ENCODE measurements around the gene SLC17A4.

The SLC17A4 gene

DNA sequence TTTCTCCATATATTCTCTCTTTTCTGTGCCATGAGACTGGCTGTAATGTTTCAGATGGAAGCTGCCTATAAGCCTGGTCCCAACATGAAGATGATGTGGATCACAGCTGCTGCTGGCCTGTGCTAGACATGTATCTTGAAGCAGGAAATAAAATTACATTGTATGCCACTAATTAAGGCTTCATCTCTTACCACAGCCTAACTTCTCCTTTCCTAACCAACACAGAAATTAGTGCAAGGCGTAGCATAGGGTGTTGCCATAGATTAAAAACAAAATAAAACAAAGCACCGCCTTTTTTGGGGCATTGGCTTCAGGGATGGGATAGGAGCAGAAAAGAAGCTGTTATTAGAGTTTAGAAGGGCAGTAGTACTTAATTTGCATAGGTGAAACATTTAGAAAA lies 4.7 kb upstream of the SLC17A4 start:
- no peak for DNase-seq

DNA sequence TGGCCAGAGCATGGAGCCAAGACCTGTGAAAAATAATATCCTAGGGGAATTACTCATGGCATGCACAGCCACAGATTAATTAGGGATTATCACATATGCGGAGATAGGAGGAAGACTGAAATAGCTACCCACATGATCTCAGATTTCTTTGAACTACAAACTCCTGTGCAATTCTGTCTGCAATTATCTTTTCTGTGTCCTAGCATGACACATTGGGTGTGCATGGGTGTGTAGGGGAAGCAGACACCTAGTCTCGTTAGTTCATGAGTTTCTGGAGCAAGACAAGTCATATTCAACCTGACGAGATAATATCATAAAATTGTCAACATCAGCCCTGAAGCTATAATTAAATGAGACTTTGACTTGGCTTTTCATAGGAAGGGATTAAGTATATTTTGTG lies 3.6 kb upstream of the SLC17A4 start:
- DNase-seq = no peak

DNA sequence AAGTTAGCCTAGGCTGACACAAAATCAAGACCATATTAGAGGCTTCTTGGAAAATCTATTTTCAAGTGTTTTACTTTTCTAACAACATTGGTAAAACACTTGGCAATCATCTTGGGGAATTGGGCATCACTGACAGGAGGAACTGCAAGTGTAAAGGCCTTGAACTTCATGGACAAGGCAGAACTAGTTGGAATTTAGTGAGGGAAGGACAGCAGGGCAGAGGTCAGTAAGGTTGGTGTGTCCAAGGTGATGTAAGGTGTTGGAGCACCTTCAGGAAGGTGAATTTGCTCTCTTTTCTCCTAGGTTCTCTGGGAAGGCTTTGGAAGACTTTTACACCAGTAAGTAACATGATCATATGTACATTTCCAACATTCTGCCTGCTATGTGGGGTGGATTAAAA lies 1.5 kb upstream of the SLC17A4 start:
- DNase-seq = no peak

DNA sequence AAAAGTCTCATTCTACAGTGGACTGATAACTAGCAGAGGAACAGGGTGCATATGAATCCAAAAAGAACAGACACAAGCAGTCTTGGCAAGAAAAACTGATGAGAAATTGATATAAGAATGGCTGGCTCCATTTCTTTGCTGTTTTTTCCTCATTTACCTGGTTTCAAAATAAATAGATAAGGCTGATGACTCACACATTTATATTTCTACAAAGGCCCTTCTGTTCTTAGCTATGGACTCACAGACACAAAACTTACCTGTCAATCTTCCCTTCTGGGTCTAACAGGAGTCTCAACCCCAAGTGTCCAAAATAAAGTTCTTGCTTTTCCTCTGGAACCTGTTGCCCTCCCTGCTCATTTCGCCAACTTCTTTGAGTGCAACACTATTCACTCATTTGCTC lies 941 bp downstream of the SLC17A4 start:
- no peak for DNase-seq

DNA sequence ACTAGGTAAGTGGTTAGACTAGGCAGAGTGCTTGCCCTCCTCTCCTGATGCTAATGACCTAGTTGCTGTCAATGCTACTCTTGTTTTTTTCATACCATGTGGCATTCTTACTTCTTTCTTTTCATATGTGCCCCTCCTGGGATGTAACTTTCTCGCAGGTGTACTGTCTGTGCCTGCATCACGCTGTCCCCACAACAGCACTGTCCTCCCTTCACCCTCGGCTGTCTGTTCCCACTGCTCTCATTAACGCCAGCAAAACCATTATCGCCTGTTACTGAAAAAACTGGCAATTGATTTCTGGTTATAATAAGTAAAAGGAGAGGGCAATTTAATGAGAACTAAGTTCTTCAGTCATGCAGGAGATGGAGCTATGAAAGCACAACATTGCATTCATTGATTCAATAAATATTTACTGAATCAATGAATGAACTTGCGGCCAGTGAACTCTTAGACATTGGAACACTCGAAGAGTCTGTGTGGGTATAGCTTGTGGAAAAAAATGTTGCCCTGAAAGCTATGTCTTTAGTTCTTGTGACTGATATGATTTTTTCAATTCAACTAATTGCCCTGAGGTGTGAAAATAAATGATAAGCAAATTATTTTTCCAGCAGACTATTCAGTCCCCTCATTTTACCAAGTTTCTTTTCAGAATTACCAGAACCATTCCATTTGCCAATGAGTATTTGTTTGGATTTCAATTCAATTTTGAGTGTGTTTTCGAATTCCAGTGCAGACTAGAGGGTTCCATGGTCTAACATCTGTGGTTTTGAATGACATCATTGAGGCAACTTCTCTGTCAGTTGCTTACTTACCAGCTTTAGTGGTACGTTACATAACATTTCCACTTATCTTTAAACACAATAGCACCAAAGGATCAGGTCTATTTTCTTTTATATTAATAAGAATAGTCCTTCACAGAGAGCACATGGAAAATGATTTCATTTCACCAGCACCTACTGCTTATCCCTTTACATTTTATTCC lies 2.1 kb downstream of the SLC17A4 start:
- no peak for DNase-seq

DNA sequence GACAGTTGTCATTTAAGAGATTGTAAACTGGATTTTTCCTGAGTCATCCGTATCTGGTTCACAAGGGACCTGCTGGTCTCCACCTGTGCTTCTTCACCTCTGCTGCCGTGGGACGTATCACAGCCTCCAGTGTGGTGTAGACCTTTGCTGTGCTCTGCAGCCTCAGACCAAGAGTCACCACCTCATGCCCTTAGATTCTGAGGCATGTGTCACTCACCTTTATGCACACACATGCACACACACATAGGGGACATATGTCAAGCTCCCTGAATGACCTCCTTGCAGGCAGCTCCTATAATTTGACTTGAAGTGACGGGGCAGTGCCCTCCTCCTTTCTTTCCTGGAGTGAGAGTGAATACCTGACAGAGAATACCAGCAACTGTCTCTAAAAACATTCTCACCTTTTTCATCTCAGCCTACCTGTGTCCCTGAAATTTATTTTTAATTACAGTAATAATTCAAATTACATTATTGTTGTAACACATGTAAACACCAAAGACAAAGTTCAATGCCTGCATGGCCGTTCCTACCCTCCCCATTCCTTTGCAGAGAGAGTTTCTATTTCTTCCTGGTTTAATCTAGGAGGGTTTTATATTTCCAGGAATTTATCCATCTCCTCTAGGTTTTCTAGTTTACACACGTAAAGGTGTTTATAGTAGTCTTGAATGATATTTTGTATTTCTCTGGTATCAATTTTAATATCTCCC lies 3.5 kb downstream of the SLC17A4 start:
- DNase-seq = no peak

DNA sequence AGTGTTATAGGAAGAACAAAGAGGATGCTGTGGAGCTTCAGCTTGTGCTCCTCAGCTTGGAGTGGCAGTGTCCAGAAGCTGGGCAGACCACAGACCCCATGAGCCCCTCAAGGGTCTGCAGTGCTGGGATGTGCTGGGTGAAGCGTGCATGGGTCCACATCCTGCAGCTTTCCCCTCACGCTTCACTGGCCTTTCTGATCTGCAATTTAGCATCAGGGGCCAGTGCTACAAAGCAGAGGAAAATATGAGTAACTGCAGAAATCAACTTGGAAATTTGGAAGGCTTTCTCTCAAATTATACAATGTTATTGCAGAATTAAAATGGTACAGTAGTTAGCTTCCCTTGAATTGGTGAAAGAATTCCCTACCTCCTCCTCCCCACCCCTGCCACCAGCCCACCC lies 10.1 kb downstream of the SLC17A4 start:
- no peak for DNase-seq

DNA sequence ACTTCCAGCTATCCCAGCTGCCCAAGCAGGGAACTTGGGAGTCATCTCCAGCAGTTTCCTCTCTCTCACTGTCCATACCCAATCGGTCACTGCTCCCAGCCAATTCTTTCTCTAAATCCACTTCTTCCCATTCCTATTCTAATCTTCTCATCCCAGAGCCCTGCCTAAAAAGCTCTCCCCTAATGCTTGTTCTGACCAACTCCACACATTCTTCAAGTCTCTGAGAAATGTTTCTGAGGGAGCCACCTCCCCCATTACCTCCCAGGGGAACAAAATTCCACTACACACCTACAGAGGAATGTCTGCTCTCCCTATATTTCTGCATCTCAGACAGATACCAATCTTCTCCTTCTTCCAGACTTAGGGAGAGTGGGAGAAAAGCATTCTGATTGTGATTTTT lies 14.0 kb downstream of the SLC17A4 start:
- DNase-seq = no peak

DNA sequence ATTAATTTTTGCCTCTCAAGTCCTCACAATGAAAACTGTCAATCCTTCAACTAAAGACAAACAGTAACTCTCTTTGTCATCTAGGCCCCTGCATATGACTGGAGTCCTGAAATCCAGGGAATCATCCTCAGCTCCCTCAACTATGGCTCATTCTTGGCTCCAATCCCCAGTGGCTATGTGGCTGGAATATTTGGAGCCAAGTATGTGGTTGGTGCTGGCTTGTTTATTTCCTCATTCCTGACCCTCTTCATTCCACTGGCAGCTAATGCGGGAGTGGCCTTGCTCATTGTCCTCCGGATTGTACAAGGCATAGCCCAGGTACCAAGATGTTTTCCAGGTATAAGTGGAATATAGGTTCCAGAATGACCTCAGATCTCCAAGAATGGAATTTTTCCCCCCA lies 15.4 kb downstream of the SLC17A4 start:
- no peak for DNase-seq

DNA sequence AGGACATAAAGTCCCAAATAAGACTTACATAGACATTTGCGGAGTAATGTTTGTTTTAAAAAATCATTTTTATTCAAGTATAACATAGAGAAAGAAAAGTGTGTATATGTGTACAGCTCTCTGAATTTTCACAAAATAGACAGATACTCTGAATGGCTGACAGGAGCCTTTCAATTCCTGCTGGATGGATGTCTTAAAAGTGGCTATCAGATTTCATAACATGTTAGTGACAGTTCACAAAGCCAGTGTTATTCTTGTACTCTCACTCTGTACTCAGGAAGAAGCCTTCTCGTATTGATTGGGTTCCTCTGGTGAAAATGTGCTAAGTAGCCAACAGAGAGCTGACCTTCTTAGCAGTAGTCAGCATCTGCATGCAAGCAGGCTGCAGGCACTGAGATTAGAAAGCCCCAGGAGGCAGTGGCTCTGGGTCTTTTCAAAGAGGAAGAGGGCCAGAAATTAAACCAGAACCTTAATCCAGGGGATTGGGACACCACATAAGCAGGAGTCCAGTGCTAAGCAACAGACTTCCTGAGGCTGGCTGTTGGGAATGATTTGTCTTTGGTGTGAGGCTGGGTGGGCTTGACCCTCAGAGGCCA lies 19.7 kb downstream of the SLC17A4 start:
- no peak for DNase-seq

DNA sequence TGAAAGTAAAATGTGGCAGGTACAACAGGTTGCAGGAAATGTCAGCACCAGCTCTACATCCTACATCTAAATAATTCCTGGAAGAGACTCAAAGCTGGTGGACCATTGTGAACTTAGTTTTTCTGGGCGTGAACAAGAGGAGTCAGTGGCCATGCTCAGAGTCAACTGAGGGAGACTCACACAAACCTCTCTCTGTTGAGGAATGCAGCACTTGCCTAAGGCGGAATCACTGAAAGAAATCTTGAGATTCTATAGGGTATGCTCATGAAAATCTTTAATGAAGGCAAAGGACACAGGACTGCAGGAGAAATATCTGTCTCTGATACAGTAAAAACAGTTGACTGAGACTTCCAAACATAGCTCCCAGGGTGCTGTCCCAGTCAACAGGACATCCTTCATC lies 22.5 kb downstream of the SLC17A4 start:
- DNase-seq = no peak

DNA sequence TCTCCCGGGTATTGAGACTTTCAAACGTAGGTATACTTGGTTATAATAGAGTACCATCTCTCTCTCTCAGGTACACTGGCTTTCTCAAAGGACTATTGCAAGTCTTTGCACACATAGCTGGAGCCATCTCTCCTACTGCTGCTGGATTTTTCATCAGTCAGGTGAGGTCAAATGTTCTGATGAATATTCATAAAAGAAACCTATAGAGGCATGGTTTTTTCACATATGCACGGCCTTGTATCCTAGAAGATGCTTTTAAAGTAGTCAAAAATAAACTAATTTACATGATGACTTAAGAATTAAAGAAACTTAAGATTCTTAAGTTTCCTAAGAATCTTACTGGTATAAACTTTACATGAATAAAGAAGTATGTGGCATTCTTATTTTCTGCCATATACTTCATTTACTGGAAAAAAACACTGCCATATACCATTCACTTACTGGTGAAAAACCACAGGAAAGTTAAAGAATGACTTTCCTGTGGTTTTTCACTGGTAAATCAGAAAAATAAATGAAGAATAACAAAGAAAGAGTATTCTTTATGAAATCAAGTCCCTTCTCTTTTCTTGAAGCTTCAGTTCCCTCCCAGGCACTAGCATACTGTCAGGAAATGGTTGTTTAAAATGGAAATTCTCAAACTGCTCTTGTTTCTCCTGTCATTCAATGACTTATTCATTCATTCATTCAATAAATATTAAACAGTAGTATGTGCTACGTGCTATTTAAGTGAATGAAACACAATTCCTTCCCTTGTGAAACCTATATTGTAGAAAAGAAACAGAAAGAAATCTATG lies 23.5 kb downstream of the SLC17A4 start:
- DNase-seq = no peak

DNA sequence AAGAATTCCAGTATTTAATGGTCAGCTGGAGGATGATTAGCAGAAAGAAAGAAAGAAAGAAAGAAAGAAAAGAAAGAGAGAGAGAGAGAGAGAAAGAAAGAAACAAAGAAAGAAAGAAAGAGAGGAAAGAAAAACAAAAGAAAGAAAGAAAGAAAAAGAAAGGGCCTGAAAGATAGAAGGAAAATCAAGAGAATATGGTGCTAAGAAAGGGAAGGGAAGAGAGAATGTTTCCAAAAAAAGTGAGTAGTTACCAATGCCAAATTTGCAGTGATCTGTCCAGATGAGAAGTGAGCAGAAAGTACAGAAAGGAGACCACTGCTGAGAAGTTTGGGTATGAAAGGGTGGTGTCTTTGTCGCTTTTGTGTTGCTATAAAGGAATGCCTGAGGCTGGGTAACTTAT lies 26.6 kb downstream of the SLC17A4 start:
- DNase-seq = no peak

DNA sequence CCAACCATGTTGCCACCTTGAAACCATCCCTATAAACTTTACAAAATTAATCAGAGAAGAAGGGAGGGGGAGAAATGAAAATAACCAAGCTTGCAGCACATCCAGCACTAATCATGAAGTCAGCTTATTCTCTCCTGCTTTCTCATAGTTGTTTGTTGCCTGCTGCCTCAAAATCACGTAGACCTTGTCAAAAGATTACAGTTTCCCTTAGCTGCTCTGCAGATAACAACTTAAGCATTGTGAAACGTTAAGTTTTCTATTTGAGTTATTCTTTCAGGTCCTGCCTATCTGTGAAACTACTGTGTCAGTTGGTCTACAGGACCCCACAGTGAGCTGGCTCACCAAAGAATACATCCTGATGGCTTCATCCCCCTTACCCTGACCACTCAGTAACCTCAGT lies 32.9 kb downstream of the SLC17A4 start:
- no peak for DNase-seq

DNA sequence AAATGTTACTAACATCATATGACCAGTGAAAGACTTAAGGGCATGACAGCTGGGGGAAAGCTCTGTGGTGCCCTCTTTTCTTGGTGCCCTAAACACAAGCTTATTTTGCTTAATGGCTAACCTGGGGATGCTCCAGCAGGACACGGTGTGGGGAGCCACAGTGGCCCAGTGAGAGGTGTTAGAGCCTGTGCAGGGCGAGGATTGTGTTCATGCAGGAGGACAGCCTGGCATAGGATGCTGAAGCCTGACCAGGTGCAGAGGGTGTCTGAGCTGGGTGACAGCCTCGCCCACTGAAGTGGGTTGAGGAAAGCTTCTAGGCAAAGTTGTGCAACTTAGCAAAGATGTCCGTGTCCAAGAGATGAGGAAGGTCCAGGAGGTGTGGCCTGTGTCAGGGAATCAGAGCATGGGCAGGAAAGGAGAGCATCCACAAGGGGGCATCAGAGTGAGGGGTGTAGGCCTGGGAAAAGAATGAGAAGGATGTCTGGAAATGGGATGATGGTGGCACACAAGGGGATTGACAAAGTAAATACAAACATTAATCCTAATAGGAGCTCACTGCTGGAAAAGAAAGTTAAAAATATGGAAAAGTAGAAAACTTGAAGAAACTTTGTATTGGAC lies 33.9 kb downstream of the SLC17A4 start:
- peak in 7 of 51 donors; percentile 0 to 10 (median 3) for DNase-seq

DNA sequence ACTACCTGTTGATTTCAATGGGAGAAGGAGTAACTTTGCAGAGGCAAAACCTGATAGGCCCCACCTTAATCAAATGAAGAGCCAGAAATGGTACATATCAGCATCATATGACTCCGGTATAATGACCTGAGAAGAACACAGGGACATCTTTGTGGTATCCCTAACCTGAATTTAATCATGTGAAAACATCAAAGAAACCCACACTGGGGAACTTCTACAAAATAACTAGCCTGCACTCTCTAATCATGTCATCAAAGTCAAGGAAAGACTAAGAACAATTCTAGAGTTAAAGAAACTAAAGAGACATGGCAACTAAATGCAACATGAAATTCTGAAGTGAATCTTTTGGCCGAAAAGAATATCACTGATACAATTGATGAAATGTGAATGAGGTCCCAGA lies 34.9 kb downstream of the SLC17A4 start:
- DNase-seq = no peak

DNA sequence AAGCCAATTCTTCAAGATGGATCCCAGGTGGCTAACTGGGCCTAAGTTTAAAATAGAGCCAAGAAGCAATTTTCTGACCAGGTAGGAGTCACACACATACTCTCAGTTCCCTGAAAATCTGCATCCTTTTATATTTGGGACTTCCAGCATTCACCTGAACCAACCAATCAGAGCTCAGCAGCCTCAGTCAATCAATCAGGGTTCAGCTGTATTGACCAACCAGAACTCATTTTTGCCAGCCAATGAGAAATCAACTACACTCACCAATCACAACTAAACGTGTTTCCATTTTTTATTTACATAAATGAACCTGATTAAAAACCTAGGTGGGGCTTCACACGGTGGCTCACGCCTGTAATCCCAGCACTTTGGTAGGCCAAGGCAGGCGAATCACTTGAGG lies 37.5 kb downstream of the SLC17A4 start:
- no peak for DNase-seq

DNA sequence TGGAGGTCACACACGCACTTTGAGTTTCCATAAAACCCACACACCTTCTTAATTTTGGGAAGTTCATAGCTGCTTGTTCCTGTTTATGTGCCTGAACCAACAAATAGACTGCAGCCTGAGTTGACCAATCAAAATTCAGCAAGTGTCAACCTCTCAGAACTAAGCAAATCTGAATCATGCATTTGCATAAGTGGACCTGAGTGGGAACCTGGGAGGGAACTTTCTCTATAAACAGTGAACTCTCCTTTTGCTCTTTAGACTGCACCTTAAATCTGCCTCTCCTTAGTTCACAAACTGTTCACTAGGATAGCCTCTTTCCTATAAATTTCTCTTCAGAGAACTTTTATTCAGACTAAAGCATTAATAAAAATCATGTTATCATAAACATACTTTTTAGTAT lies 39.4 kb downstream of the SLC17A4 start:
- no peak for DNase-seq

DNA sequence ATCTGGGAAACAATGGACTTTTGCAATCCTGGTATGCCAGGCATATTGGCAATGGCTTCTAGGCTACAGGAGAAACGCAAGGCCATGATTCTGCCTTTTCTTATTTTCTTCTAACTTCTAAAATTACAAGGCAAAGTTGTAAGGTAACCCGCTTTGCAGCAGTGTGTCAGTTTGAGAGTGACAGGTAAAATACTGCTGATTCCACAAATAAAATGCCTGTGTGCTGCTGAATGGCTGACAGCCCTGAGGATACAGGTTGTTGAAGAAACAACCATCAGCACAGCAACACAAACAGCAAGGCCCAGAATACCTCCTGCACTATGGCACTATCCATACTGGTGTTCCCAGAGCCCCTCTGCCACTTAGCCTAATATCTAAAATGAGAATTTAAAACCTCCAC lies 40.2 kb downstream of the SLC17A4 start:
- no peak for DNase-seq

DNA sequence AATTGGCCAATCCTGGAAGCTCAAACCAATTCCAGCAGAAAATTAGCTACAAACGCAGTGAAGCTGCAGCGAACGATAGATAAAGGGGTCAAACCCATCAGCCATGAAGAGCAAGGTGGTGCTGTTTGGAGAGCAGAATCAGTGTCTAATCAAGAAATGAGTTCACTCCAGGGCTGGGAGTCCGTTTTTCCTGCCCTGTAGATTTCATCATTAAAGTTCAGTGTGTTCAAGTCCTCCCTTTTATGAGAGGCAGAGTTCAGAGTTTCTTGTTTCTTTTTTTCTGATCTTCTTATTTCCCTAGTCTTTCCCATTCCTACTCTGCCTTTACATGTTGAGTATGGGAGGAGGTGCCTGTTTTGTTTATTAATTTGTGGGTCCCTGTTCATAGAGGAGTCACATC lies 46.9 kb downstream of the SLC17A4 start:
- DNase-seq = no peak

DNA sequence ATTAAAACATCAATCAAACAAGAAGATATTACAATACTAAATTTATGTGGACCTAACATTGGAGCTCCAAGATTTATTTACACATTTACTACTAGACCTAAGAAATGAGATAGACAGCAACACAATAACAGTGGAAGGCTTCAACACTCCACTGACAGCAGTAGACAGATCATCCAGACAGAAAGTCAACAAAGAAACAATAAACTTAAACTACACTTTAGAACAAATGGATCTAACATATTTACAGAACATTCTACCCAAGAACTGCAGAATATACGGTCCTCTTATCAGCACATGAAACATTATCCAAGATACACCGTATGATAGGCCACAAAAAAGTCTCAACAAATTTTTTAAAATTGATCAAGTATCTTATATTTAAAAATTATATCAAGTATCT lies 50.3 kb downstream of the SLC17A4 start:
- no peak for DNase-seq
